Keratinocyte (primary cell): ENCODE results near the gene MYL7. TPM values are rescaled to one million over a fixed set of nuclear protein-coding genes. Genes with fewer than 3 reads are reported as not detected.

Source experiments
- DNase-seq: peaks from one replicate; pipeline ENCODE4 v3.0.0-alpha.2; 2011; ENCODE audit warnings: low read depth, missing footprints, low spot score
- FAIRE-seq: peaks from 2 replicates; lab custom pipeline; 2011; peaks lifted over from hg19 to GRCh38; lab: Jason Lieb, UNC
- H2AFZ ChIP-seq: 2 replicates; pipeline ENCODE4 v1.6.0; 2012; ENCODE audit warnings: low read length, control low read depth, inconsistent platforms; ENCODE audit not compliant: control insufficient read depth
- H3K27ac ChIP-seq: 2 replicates; pipeline ENCODE4 v1.5.1; 2011; ENCODE audit warnings: low read length; ENCODE audit not compliant: control insufficient read depth, insufficient read depth
- H3K27me3 ChIP-seq: 3 replicates; pipeline ENCODE4 v1.6.0; 2011; ENCODE audit warnings: low read length; ENCODE audit not compliant: control insufficient read depth, insufficient read depth; ENCODE audit errors: extremely low read depth
- H3K36me3 ChIP-seq, 2 experiments: 2 replicates in 1 of 2; 3 replicates in 1 of 2; pipeline ENCODE4 v1.5.1; 2011; ENCODE audit warnings: low read length in 2 of 2, mild to moderate bottlenecking in 1 of 2; ENCODE audit not compliant: control insufficient read depth in 2 of 2, insufficient read depth in 2 of 2; ENCODE audit errors: extremely low read depth in 1 of 2
- H3K4me1 ChIP-seq: 3 replicates; pipeline ENCODE4 v1.5.1; 2011; ENCODE audit warnings: low read length; ENCODE audit not compliant: control insufficient read depth, insufficient read depth; ENCODE audit errors: extremely low read depth
- H3K4me2 ChIP-seq: 3 replicates; pipeline ENCODE4 v1.6.0; 2011; ENCODE audit warnings: low read depth, low read length; ENCODE audit not compliant: control insufficient read depth, insufficient read depth; ENCODE audit errors: extremely low read depth
- H3K4me3 ChIP-seq, 3 experiments: fragments of 200-600 bp in 1 of 3; sonication (generic) in 1 of 3; 2 replicates in 2 of 3; 3 replicates in 1 of 3; pipeline ENCODE4 v1.5.1; 2011 to 2016; ENCODE audit warnings: low read length in 3 of 3, mild to moderate bottlenecking in 3 of 3, control low read depth in 2 of 3, inconsistent platforms in 1 of 3, low read depth in 1 of 3, mixed read lengths in 1 of 3, mixed run types in 1 of 3, moderate library complexity in 1 of 3; ENCODE audit not compliant: control insufficient read depth in 2 of 3, insufficient read depth in 2 of 3; ENCODE audit errors: extremely low read depth in 1 of 3
- H3K79me2 ChIP-seq: 2 replicates; pipeline ENCODE4 v1.6.0; 2012; ENCODE audit warnings: low read length; ENCODE audit not compliant: control insufficient read depth, insufficient read depth
- H3K9ac ChIP-seq: 3 replicates; pipeline ENCODE4 v1.6.0; 2011; ENCODE audit warnings: low read length; ENCODE audit not compliant: control insufficient read depth, insufficient read depth; ENCODE audit errors: extremely low read depth
- H3K9me1 ChIP-seq: 3 replicates; pipeline ENCODE4 v1.6.0; 2011; ENCODE audit warnings: low read length; ENCODE audit not compliant: control insufficient read depth, insufficient read depth; ENCODE audit errors: extremely low read depth
- H3K9me3 ChIP-seq: 2 replicates; pipeline ENCODE4 v1.5.1; 2012; ENCODE audit warnings: low read depth, low read length; ENCODE audit not compliant: control insufficient read depth
- H4K20me1 ChIP-seq: 3 replicates; pipeline ENCODE4 v1.6.0; 2011; ENCODE audit warnings: low read length; ENCODE audit not compliant: control insufficient read depth, insufficient read depth; ENCODE audit errors: extremely low read depth
- EZH2 ChIP-seq: IDR thresholded peaks from one replicate; pipeline ENCODE4 v1.6.1; 2012; ENCODE audit warnings: inconsistent platforms, mild to moderate bottlenecking, low read length, moderate library complexity
- dilution Hi-C: fragments of 300-500 bp; cut with MboI; formaldehyde crosslinking; loops from one replicate; pipeline ENCODE4 v1.7.0; 2020; ENCODE audit warnings: low sequenced_read_pairs; ENCODE audit not compliant: extremely low pct_ligation_motif_present
- polyA plus RNA-seq, 5 experiments: library from polyadenylated mRNA; depleted of rRNA in 3 of 5; stranded (reverse) in 3 of 5; stranded (forward) in 1 of 5; unstranded in 1 of 5; fragments of >200 nt; gene quantifications; 1 replicate in 1 of 5; 2 replicates in 3 of 5; 3 replicates in 1 of 5; pipeline versions ENCODE4 v1.2.1 to v1.2.3, GENCODE V29; 2011 to 2012; ENCODE audit warnings: missing spikeins in 2 of 5, low read depth in 1 of 5, low replicate concordance in 1 of 5
- TF ChIP-seq, protein P1 (sequence below), 3 experiments: IDR thresholded peaks in 1 of 3; conservative IDR thresholded peaks in 1 of 3; optimal IDR thresholded peaks in 1 of 3; 2 replicates in 2 of 3; 3 replicates in 1 of 3; pipeline versions ENCODE3 to v1.5.1; 2011; ENCODE audit warnings: low read length in 3 of 3, mild to moderate bottlenecking in 3 of 3, moderate library complexity in 2 of 3, control low read depth in 1 of 3, inconsistent platforms in 1 of 3; ENCODE audit not compliant: insufficient read depth in 2 of 3; ENCODE audit errors: extremely low read depth in 1 of 3

The MYL7 gene
- polyA plus RNA-seq, 1 donor (not counting 4 experiments of a cell fraction or from before 2014, with no cell fraction given), result 0.59 TPM

DNA sequence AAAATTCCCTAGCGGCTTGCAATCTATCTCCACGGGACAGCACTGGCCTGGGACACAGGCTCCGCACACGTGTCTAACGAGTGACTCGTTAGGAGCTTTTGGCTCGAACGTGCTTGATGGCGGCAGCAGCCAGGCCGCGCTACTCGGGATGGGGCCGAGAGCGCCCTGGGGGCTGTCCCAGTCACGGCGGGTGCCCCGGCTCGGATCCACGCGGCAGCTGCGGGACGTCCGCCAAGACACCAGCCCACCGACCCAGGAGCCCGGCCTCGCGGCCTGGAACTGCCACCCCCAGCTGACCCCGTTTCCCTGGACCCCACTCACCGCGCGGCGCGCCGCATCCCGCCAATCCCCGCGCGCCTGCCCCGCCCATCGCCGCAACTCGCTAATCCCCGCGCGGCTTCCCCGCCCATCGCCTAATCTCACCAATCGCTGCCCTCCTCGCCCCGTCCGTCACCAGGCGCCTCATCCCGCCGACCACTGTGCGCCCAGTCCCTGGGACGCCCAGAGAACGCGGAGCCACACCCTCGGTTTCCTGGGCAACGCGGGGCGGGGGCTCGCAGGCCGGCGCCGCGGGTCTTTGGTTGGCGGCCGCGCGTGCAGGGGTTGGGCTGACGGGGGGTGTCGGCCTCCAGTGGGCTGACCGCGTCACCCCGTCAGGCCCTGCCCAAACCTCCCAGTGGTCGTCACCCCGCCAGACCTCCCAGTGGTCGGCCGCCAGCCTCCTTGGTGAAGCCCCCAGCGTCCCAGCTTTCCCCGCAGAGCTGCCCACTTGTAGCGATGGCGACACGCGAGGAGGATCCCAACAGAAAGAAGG is 17.7 kb downstream of the MYL7 start, which contains the start of gene POLD2:
Gene POLD2, minus strand, starts transcription at position 359 of the 814 bp plus-strand sequence. CDS start 1,495 bp downstream, outside the sequence.
- dilution Hi-C loops, result no loop called here
- H3K36me3 ChIP-seq, result peaks cover 16 to 27% of the 10 kb centered on the region in 2 experiments
- peak within 1 kb of the TSS; percentile 59 to 86 (median 75) for H3K4me3 ChIP-seq
- no peaks in the 10 kb centered on the region for H3K9me1 ChIP-seq
- no peaks in the 10 kb centered on the region for H3K27me3 ChIP-seq
- no peaks in the 10 kb centered on the region for H4K20me1 ChIP-seq
- DNase-seq (peak; percentile 52), FAIRE-seq (no peak)
- peak within 1 kb of the TSS; percentile 83 for H2AFZ ChIP-seq
- no peak for TF ChIP-seq EZH2
- TF ChIP-seq, protein P1, sequence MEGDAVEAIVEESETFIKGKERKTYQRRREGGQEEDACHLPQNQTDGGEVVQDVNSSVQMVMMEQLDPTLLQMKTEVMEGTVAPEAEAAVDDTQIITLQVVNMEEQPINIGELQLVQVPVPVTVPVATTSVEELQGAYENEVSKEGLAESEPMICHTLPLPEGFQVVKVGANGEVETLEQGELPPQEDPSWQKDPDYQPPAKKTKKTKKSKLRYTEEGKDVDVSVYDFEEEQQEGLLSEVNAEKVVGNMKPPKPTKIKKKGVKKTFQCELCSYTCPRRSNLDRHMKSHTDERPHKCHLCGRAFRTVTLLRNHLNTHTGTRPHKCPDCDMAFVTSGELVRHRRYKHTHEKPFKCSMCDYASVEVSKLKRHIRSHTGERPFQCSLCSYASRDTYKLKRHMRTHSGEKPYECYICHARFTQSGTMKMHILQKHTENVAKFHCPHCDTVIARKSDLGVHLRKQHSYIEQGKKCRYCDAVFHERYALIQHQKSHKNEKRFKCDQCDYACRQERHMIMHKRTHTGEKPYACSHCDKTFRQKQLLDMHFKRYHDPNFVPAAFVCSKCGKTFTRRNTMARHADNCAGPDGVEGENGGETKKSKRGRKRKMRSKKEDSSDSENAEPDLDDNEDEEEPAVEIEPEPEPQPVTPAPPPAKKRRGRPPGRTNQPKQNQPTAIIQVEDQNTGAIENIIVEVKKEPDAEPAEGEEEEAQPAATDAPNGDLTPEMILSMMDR (optimal IDR thresholded peaks at IDR 0.05 in 1 of 3, IDR thresholded peaks at IDR 0.05 in 1 of 3, conservative IDR thresholded peaks at IDR 0.05 in 1 of 3; ENCODE audit: extremely low read depth in 1 of 3, insufficient read depth in 2 of 3, low read length in 3 of 3), result peak in 1 of 3 experiments; percentile 1
- peak within 1 kb of the TSS; percentile 82 for H3K4me2 ChIP-seq
- peaks cover 32% of the 10 kb centered on the region for H3K79me2 ChIP-seq
- no peaks in the 10 kb centered on the region for H3K9me3 ChIP-seq
- peak within 1 kb of the TSS; percentile 77 for H3K27ac ChIP-seq
- H3K9ac ChIP-seq, result peak within 1 kb of the TSS; percentile 82
- peaks cover 7% of the 10 kb centered on the region for H3K4me1 ChIP-seq

DNA sequence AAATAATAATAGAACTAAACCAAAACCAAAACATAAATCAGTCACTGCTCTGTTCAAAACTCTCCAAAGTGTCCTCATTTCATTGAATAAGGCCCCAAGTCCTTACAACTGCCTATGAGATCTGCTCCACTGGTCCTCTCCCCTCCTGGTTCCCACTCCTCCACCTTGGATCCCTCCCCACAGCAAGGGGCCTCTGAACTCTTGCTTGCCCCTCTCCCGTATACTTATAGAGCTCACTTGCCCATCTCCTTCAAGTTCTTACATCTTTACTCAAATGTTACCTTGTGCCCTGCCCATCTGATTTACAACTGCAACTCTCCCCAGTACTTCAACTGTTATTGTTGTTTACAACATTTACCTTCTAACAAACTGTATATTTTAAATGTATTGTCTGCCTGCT is 18.6 kb downstream of the MYL7 start:
- H3K4me1 ChIP-seq, result peaks cover 7% of the 10 kb centered on the region
- peak overlapping the region; percentile 59 to 86 (median 75) for H3K4me3 ChIP-seq
- no peak overlapping the region for H2AFZ ChIP-seq
- dilution Hi-C loops, result no loop called here
- peaks cover 20 to 31% of the 10 kb centered on the region in 2 experiments for H3K36me3 ChIP-seq
- peak overlapping the region; percentile 82 for H3K9ac ChIP-seq
- no peaks in the 10 kb centered on the region for H4K20me1 ChIP-seq
- no peaks in the 10 kb centered on the region for H3K9me1 ChIP-seq
- DNase-seq (no peak), FAIRE-seq (no peak)
- H3K27me3 ChIP-seq, result no peaks in the 10 kb centered on the region
- peaks cover 32% of the 10 kb centered on the region for H3K79me2 ChIP-seq
- H3K9me3 ChIP-seq, result no peaks in the 10 kb centered on the region
- no peak for TF ChIP-seq EZH2
- TF ChIP-seq, protein P1 (optimal IDR thresholded peaks at IDR 0.05 in 1 of 3, IDR thresholded peaks at IDR 0.05 in 1 of 3, conservative IDR thresholded peaks at IDR 0.05 in 1 of 3; ENCODE audit: extremely low read depth in 1 of 3, insufficient read depth in 2 of 3, low read length in 3 of 3), result no peak
- H3K4me2 ChIP-seq, result peak overlapping the region; percentile 82
- H3K27ac ChIP-seq, result peak overlapping the region; percentile 77
